PC-3 (cell line): Measurements from ENCODE around the gene SHF. TPM values are rescaled to one million over a fixed set of nuclear protein-coding genes. Genes with fewer than 3 reads are reported as not detected.

ENCODE experiments used
- ATAC-seq: fragments of 200-7000 bp; cut with Tn5 transposase; 2 replicates; pipeline ENCODE4 v1.9.1; 2020; ENCODE audit warnings: mild to moderate bottlenecking, moderate library complexity
- BruUV-seq: library from RNA; stranded (reverse); fragments of 400-500 nt; replicated peaks from 2 replicates; lab custom pipeline; 2021; lab: Mats Ljungman, UMichigan
- CTCF ChIA-PET: fragments of 300-600 bp; sonication (Branson Sonifier 250); formaldehyde crosslinking; loops from one replicate; lab custom pipeline; 2022; ENCODE audit warnings: antibody characterized with exemption; lab: Charles Lee
- POLR2A ChIA-PET: fragments of 300-600 bp; sonication (Branson Sonifier 250); formaldehyde crosslinking; loops from one replicate; lab custom pipeline; 2022; ENCODE audit warnings: antibody characterized with exemption; ENCODE audit not compliant: unreplicated experiment; lab: Charles Lee
- DNase-seq: peaks from one replicate; pipeline ENCODE4 v3.0.0-alpha.2; 2015
- H2AFZ ChIP-seq: fragments of 300-600 bp; sonication (generic); 2 replicates; pipeline ENCODE4 v1.6.0; 2016; ENCODE audit warnings: antibody characterized with exemption, low read length
- H3F3A ChIP-seq: fragments of 300-600 bp; sonication (generic); one replicate; pipeline ENCODE4 v1.6.0; 2017; ENCODE audit warnings: antibody characterized with exemption, low read length, control low read depth, mild to moderate bottlenecking; ENCODE audit not compliant: unreplicated experiment
- H3K27ac ChIP-seq: fragments of 300-600 bp; sonication (generic); 2 replicates; pipeline ENCODE4 v1.5.1; 2016; ENCODE audit warnings: mild to moderate bottlenecking, low read length
- H3K27me3 ChIP-seq: fragments of 300-600 bp; sonication (generic); 2 replicates; pipeline ENCODE4 v1.6.1; 2016; ENCODE audit warnings: low read length, mixed read lengths
- H3K36me3 ChIP-seq: fragments of 300-600 bp; sonication (generic); 2 replicates; pipeline ENCODE4 v1.6.1; 2016; ENCODE audit warnings: low read depth, mixed run types, low read length, mixed read lengths
- H3K4me1 ChIP-seq: fragments of 300-600 bp; sonication (generic); 2 replicates; pipeline ENCODE4 v1.5.1; 2016; ENCODE audit warnings: low read length; ENCODE audit not compliant: insufficient read depth
- H3K4me2 ChIP-seq: fragments of 300-600 bp; sonication (generic); 2 replicates; pipeline ENCODE4 v1.6.0; 2016; ENCODE audit warnings: low read length
- H3K4me3 ChIP-seq: fragments of 300-600 bp; sonication (generic); 2 replicates; pipeline ENCODE4 v1.5.1; 2016; ENCODE audit warnings: mild to moderate bottlenecking, low read length, mixed read lengths
- H3K79me2 ChIP-seq: fragments of 300-600 bp; sonication (generic); 2 replicates; pipeline ENCODE4 v1.6.1; 2017; ENCODE audit warnings: low read length, mixed read lengths
- H3K9ac ChIP-seq: fragments of 300-600 bp; sonication (generic); 2 replicates; pipeline ENCODE4 v1.6.0; 2016; ENCODE audit warnings: mild to moderate bottlenecking, low read length
- H3K9me2 ChIP-seq: fragments of 300-600 bp; sonication (generic); replicated peaks from 2 replicates; pipeline ENCODE4 v1.6.1; 2016; ENCODE audit warnings: mixed run types, low read length, mixed read lengths
- H3K9me3 ChIP-seq: fragments of 300-600 bp; sonication (generic); 2 replicates; pipeline ENCODE4 v1.6.1; 2016; ENCODE audit warnings: low read length, mixed read lengths
- H4K20me1 ChIP-seq: fragments of 300-600 bp; sonication (generic); 2 replicates; pipeline ENCODE4 v1.6.1; 2016; ENCODE audit warnings: low read length, mixed read lengths
- EZH2 ChIP-seq: fragments of 300-600 bp; sonication (generic); IDR thresholded peaks from one replicate; pipeline ENCODE4 v1.6.1; 2017; ENCODE audit warnings: antibody characterized with exemption, mild to moderate bottlenecking, low read length; ENCODE audit not compliant: unreplicated experiment
- EZH2phosphoT487 ChIP-seq: fragments of 300-600 bp; sonication (generic); IDR thresholded peaks from 2 replicates; pipeline ENCODE4 v1.6.1; 2018; ENCODE audit warnings: mild to moderate bottlenecking, antibody characterized with exemption, low read length, borderline replicate concordance
- intact Hi-C: fragments of 100-400 bp; cut with micrococcal nuclease; formaldehyde crosslinking; loops from 2 replicates; pipeline ENCODE4 v1.9.0; 2023
- total RNA-seq: library from RNA; depleted of rRNA; stranded (reverse); fragments of >200 nt; gene quantifications from 2 replicates; pipeline ENCODE4 v1.2.3, GENCODE V29; 2014
- TF ChIP-seq, protein P1 (sequence below): fragments of 300-600 bp; sonication (generic); conservative IDR thresholded peaks from 2 replicates; pipeline ENCODE4 v1.5.1; 2017; ENCODE audit warnings: antibody characterized with exemption, low read depth, mild to moderate bottlenecking, low read length

Gene SHF
- total RNA-seq, 1 experiment from 2014 or later: 1.2 TPM

DNA sequence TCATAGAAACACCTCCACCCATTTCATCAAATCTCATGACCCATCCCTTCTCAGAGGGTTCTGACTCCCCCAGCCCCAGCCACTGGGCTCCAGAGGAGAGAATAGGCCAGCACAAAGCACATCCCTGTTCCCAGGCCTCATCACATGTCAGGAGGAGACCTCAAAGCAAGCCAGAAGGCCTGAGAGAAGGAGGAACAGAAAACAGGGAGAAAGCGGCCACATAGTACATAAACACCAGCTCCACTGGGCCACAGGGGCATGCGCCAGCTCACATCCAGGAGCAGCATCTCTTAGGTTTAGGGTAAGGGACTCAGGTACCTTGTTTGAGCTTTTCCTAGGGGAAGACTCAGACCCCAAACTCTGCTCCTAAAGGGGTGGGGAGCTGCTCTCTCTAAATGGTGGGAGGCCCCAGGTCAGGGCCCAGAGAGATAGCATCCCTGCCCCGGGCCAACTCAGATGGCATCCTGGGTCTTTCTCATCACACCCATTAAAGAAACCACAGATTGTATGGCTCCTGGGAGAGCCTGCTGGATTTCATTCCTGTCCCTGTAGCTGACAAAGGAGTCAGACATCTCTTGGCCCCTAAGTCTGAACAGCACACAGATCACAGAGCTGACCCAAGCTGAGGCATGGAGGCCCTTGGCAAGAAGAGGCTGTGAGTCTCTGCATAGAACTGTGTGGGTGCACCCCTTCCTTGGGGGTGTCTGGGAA lies 2.5 kb downstream of the SHF start:
- no peak overlapping the region for H3K4me3 ChIP-seq
- no peaks in the 10 kb centered on the region for H3K9me3 ChIP-seq
- H3K36me3 ChIP-seq: no peaks in the 10 kb centered on the region
- no TSS peak for BruUV-seq
- no peaks in the 10 kb centered on the region for H3K9me2 ChIP-seq
- H3K4me2 ChIP-seq: no peak overlapping the region
- no peak overlapping the region for H3K9ac ChIP-seq
- no peak overlapping the region for H2AFZ ChIP-seq
- H3K79me2 ChIP-seq: no peaks in the 10 kb centered on the region
- DNase-seq: no peak
- ChIA-PET CTCF (interaction anchor here (0.6 kb wide), 1 partner anchor 22 kb away, joined by 4 read pairs; no protein-coding TSS in a partner anchor), POLR2A (no interaction called here)
- H3K27ac ChIP-seq: no peak overlapping the region
- no peaks in the 10 kb centered on the region for H4K20me1 ChIP-seq
- TF ChIP-seq EZH2phosphoT487: no peak
- TF ChIP-seq, protein P1, sequence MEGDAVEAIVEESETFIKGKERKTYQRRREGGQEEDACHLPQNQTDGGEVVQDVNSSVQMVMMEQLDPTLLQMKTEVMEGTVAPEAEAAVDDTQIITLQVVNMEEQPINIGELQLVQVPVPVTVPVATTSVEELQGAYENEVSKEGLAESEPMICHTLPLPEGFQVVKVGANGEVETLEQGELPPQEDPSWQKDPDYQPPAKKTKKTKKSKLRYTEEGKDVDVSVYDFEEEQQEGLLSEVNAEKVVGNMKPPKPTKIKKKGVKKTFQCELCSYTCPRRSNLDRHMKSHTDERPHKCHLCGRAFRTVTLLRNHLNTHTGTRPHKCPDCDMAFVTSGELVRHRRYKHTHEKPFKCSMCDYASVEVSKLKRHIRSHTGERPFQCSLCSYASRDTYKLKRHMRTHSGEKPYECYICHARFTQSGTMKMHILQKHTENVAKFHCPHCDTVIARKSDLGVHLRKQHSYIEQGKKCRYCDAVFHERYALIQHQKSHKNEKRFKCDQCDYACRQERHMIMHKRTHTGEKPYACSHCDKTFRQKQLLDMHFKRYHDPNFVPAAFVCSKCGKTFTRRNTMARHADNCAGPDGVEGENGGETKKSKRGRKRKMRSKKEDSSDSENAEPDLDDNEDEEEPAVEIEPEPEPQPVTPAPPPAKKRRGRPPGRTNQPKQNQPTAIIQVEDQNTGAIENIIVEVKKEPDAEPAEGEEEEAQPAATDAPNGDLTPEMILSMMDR: no peak
- intact Hi-C loops: no loop called here
- ATAC-seq: no peak
- peaks cover 19% of the 10 kb centered on the region for H3K4me1 ChIP-seq
- H3F3A ChIP-seq: no peaks in the 10 kb centered on the region
- H3K27me3 ChIP-seq: no peaks in the 10 kb centered on the region

DNA sequence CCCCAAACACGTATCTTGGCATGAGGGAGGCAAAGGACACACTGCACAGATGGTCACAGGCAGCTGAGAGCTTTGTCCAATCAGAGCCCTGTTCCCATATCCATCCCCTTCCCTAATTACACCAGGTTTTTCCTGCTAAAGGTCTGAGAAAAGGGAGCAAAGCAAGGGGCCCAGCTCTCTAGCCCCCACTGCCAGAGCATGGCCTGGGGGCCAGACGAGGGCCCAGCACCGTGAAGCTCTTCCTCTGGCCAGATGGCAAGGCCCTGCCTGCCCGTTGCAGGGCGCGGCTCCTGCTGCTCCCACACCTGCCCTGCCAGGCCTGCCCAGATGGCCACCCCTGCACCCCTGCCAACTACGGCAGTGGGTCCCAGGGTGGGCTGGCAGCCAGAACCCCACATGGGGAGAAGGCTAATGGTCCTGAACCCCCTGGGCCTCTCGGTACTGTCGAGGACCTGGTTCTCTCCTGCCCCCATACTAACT lies 3.2 kb downstream of the SHF start:
- no peak for TF ChIP-seq EZH2
- no peak for TF ChIP-seq EZH2phosphoT487
- TF ChIP-seq, protein P1: no peak
- H3K9me3 ChIP-seq: no peaks in the 10 kb centered on the region
- no peaks in the 10 kb centered on the region for H4K20me1 ChIP-seq
- no peak overlapping the region for H2AFZ ChIP-seq
- H3K27ac ChIP-seq: no peak overlapping the region
- no TSS peak for BruUV-seq
- no peak for ATAC-seq
- H3K79me2 ChIP-seq: no peaks in the 10 kb centered on the region
- H3K4me2 ChIP-seq: no peak overlapping the region
- no peaks in the 10 kb centered on the region for H3F3A ChIP-seq
- no peak for DNase-seq
- H3K9me2 ChIP-seq: no peaks in the 10 kb centered on the region
- intact Hi-C loops: no loop called here
- POLR2A ChIA-PET: no interaction called here
- CTCF ChIA-PET: no interaction called here
- H3K36me3 ChIP-seq: no peaks in the 10 kb centered on the region
- H3K4me3 ChIP-seq: no peak overlapping the region
- peaks cover 24% of the 10 kb centered on the region for H3K4me1 ChIP-seq
- H3K27me3 ChIP-seq: no peaks in the 10 kb centered on the region
- H3K9ac ChIP-seq: no peak overlapping the region

DNA sequence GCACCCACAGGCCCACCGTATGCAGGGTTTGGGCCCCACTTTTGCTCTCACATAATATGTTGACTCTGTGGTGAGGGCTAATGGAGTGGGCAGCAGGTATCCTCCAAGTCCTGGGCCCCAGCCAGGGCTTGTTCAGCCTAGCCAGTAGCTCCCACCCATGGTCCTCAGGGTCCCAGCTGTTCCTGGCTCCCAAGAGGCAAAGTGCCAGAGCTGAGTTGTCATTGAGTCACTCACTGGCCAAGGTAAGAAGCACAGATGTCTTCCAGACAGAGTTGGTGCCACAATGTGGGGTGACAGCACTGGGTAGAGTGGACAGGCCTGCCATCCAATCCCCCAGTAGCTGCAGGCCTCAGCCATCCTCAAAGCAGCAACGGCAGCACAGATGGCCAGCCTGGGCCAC lies 4.3 kb downstream of the SHF start:
- Histone ChIP-seq H3K27me3 (no peaks in the 10 kb centered on the region), H3K9ac (no peak overlapping the region), H3K36me3 (no peaks in the 10 kb centered on the region), H3K9me2 (no peaks in the 10 kb centered on the region), H3K4me2 (no peak overlapping the region), H3F3A (no peaks in the 10 kb centered on the region), H2AFZ (no peak overlapping the region), H3K4me3 (no peak overlapping the region), H3K27ac (no peak overlapping the region), H4K20me1 (no peaks in the 10 kb centered on the region), H3K4me1 (peaks cover 23% of the 10 kb centered on the region), H3K9me3 (no peaks in the 10 kb centered on the region), H3K79me2 (no peaks in the 10 kb centered on the region)
- POLR2A ChIA-PET: no interaction called here
- DNase-seq: no peak
- ATAC-seq: no peak
- no TSS peak for BruUV-seq
- intact Hi-C loops: no loop called here
- CTCF ChIA-PET: interaction anchor here (0.6 kb wide), 1 partner anchor 20 kb away, joined by 4 read pairs; no protein-coding TSS in a partner anchor
- TF ChIP-seq EZH2 (no peak), EZH2phosphoT487 (no peak)
- TF ChIP-seq, protein P1: no peak
